Effector memory CD8-positive, alpha-beta T cell (primary cell): ENCODE data around the gene KLHL25.
A peak's percentile ranks its signal among the peaks of the same experiment; 100 is the strongest.

Source experiments
- ATAC-seq: fragments of 150-1000 bp; cut with Tn5 transposase; replicated peaks from 2 replicates; pipeline ENCODE4 v1.10.0; 2021; ENCODE audit warnings: mild to moderate bottlenecking, moderate library complexity
- DNase-seq, 3 experiments: peaks; one replicate each; pipeline ENCODE4 v3.0.0; 2021
- H3K27ac Mint-ChIP-seq, 2 donors: one replicate each; pipeline ENCODE4 v1.8.0; 2022; ENCODE audit warnings: mild to moderate bottlenecking in 2 of 2, mixed read lengths in 2 of 2, moderate library complexity in 2 of 2
- H3K27me3 Mint-ChIP-seq, 2 donors: one replicate each; pipeline ENCODE4 v1.8.0; 2022; ENCODE audit warnings: mixed read lengths in 2 of 2
- H3K36me3 Mint-ChIP-seq: one replicate; pipeline ENCODE4 v1.8.0; 2022; ENCODE audit warnings: mild to moderate bottlenecking, moderate library complexity, mixed read lengths; ENCODE audit not compliant: insufficient read depth
- H3K4me1 Mint-ChIP-seq, 2 donors: one replicate each; pipeline ENCODE4 v1.8.0; 2022; ENCODE audit warnings: low read depth in 2 of 2, mixed read lengths in 2 of 2
- H3K4me3 Mint-ChIP-seq, 2 donors: one replicate each; pipeline ENCODE4 v1.8.0; 2022; ENCODE audit warnings: mild to moderate bottlenecking in 2 of 2, mixed read lengths in 2 of 2, moderate library complexity in 2 of 2
- H3K9me3 Mint-ChIP-seq, 2 donors: one replicate each; pipeline ENCODE4 v1.8.0; 2022; ENCODE audit warnings: mixed read lengths in 2 of 2

KLHL25 gene

DNA sequence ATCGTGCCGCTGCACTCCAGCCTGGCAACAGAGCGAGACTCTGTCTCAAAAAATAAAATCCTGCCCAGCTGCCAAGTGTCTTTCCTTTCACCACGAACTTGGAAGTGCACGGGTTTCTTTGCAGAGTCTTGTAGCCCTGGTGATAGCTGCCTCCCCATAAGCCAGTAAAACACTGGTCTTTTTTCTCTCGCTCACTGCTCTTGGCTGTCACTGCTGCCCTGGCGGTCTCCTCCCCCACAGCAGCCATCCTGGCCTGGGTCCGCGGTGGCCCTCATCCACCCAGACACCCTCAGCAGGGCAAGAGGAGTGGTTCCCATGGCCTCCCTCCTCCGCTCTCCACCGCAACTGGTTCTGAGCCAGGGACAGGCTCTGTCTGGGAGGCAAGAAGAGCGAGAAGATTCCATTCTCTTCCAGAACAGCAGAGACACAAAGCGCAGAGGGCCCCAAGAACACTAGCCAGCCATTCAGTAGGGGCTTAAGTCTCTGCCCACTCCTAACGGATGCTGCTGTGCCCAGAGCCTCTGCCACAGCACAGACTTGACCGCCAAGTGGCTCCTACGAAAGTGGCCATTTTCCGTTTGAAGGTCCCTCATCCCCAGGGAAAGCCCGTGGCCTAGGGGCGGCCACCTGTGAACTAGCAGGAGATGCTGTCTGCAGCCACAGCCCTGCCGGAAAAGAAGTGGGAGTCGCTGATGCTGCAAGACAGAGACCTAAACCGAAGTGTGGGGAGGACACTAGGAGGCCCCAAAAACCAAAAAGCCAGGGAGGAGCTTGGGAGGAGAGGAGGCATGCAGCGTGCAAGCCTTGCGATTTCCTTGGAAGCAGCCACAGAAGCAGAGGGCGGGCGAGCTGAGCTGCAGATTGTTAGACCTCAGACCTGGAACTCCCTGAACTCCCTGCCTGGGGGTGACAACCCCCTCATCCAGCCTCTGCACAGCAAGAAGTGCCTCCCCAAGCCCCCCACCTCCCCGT lies 44.1 kb downstream of the KLHL25 start:
- Mint-ChIP-seq H3K9me3 (no peaks in the 10 kb centered on the region), H3K4me3 (no peak overlapping the region), H3K27me3 (no peaks in the 10 kb centered on the region), H3K27ac (peak overlapping the region; percentile 80 to 92), H3K4me1 (peaks cover 13 to 19% of the 10 kb centered on the region in 2 donors), H3K36me3 (peaks cover 63% of the 10 kb centered on the region)
- DNase-seq (no peak), ATAC-seq (peak; percentile 29)

- Mint-ChIP-seq H3K4me1 (peaks cover 14 to 19% of the 10 kb centered on the region in 2 donors), H3K4me3 (no peak overlapping the region), H3K27me3 (no peaks in the 10 kb centered on the region), H3K36me3 (peaks cover 69% of the 10 kb centered on the region), H3K9me3 (no peaks in the 10 kb centered on the region), H3K27ac (peak overlapping the region; percentile 91 to 92)
- DNase-seq: no peak
- ATAC-seq: no peak
These were observed 45.2 kb downstream of the KLHL25 start for GRCh38 chr15:85749261-85750151.

DNA sequence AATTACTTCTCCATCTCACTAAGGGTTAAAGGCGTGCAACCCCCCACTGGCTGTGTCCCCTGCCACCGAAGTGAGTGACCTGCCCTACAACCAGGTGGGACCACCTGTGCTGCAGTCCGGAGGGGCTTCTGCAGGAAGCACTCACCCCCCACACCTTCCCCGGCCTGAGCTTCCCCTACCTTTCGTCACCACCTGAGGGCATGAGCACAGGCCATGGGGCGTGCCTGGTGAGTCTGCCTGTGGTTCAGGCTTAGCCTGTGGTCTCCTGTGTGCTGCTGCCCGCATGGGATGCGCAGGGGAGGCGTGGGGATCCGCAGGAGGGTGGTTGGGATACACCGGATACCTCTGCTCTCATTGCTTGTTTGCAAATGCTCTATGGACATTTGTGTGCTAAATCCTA lies 46.0 kb downstream of the KLHL25 start:
- peaks cover 73% of the 10 kb centered on the region for H3K36me3 Mint-ChIP-seq
- ATAC-seq (no peak), DNase-seq (no peak)
- H3K27me3 Mint-ChIP-seq: no peaks in the 10 kb centered on the region
- no peak overlapping the region for H3K4me3 Mint-ChIP-seq
- H3K4me1 Mint-ChIP-seq: peaks cover 17% of the 10 kb centered on the region in 2 donors
- peak overlapping the region; percentile 83 to 91 for H3K27ac Mint-ChIP-seq
- no peaks in the 10 kb centered on the region for H3K9me3 Mint-ChIP-seq

DNA sequence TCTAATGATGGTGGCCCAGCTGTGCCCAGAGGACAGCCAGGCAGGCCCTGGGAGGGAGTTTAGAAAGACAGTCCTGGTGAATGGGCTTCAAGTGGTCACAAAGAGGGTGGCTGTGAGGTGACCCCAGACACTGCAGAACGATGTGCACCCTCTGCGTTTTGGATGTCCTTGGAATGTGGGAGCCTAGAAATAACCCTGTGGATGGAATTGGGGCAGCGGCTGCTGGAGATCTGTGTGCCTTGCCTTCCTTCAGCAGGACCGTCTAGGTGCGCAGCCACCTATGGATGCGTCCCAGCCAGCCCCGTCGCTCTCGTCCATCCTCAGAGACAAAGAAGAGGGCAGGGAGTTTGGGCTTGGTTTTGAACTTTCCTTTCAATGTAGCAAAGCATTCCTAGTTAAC lies 46.5 kb downstream of the KLHL25 start:
- H3K36me3 Mint-ChIP-seq: peaks cover 79% of the 10 kb centered on the region
- peak overlapping the region; percentile 83 to 91 for H3K27ac Mint-ChIP-seq

GRCh38 chr15:85746641-85747040 lies 48.1 kb downstream of the KLHL25 start:
- DNase-seq (no peak), ATAC-seq (no peak)
- H3K36me3 Mint-ChIP-seq: peaks cover 86% of the 10 kb centered on the region
- H3K4me3 Mint-ChIP-seq: no peak overlapping the region
- no peaks in the 10 kb centered on the region for H3K27me3 Mint-ChIP-seq
- peak overlapping the region; percentile 8 to 83 for H3K27ac Mint-ChIP-seq
- H3K9me3 Mint-ChIP-seq: no peaks in the 10 kb centered on the region
- H3K4me1 Mint-ChIP-seq: peaks cover 14% of the 10 kb centered on the region in 2 donors

More for the DNA sequence above, 46.5 kb downstream of the KLHL25 start:
- H3K9me3 Mint-ChIP-seq: no peaks in the 10 kb centered on the region
- H3K4me3 Mint-ChIP-seq: no peak overlapping the region
- no peak for DNase-seq
- no peak for ATAC-seq
- H3K27me3 Mint-ChIP-seq: no peaks in the 10 kb centered on the region
- H3K4me1 Mint-ChIP-seq: peaks cover 17 to 19% of the 10 kb centered on the region in 2 donors

DNA sequence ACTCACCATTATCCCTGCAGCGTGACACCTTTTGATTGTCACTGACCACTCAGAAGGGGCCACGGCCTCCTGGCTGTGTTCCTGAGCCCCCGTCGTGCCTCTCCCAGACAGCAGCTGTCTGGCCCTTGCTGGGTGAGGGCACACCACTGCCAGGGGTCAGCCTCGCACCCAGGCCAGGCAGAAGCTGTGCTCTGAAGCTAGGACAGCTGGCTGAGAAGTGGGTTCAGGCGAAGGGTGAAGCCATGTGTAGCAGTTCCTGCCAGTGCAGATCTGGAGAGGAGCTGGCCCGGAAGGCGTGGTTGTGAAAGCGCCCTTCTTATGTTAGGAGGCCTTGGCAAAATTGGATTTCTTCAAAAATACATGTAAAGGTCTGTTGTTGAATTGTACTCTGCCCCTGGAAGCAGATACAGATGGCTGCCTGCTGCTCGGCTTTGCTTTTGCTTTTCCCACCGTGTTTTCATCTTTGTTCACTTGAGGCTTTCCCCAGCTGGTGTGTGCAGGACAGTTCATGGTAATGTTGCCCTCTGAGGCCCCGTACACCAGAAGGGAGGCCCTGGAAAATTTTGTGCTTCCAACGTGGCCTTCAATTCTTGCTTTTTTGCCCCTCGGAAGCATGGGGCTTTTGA lies 49.1 kb downstream of the KLHL25 start:
- no peaks in the 10 kb centered on the region for H3K27me3 Mint-ChIP-seq
- H3K4me3 Mint-ChIP-seq: no peak overlapping the region
- peak overlapping the region; percentile 25 to 32 for H3K27ac Mint-ChIP-seq
- H3K4me1 Mint-ChIP-seq: peaks cover 11% of the 10 kb centered on the region in 2 donors
- ATAC-seq (no peak), DNase-seq (no peak)
- H3K9me3 Mint-ChIP-seq: no peaks in the 10 kb centered on the region
- peaks cover 87% of the 10 kb centered on the region for H3K36me3 Mint-ChIP-seq

GRCh38 chr15:85745023-85745422 lies 49.7 kb downstream of the KLHL25 start:
- peaks cover 7 to 11% of the 10 kb centered on the region in 2 donors for H3K4me1 Mint-ChIP-seq
- H3K9me3 Mint-ChIP-seq: no peaks in the 10 kb centered on the region
- H3K27ac Mint-ChIP-seq: peak overlapping the region in 1 of 2 donors; percentile 65
- peaks cover 88% of the 10 kb centered on the region for H3K36me3 Mint-ChIP-seq
- ATAC-seq (no peak), DNase-seq (no peak)
- H3K4me3 Mint-ChIP-seq: no peak overlapping the region
- no peaks in the 10 kb centered on the region for H3K27me3 Mint-ChIP-seq

DNA sequence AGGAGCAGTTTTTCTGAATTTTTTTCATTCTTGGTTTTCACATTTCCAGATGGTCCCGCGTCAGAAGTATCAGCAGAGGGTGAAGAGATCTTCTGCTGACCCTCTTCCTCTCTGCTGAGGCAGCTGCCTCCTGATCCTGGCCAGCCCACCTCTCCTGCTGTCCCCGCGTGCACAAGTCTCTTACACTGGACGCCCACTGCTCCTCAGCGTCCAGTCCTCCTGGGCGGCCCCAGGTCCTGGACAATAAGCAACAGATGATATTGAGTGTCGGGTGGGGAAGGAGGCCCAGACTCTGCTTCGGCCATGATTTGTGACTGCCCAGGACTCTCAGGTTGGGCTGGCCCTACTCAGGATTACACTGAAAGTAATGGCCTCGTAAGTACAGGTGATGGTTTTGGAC lies 50.1 kb downstream of the KLHL25 start:
- H3K9me3 Mint-ChIP-seq: no peaks in the 10 kb centered on the region
- peak overlapping the region in 1 of 2 donors; percentile 65 for H3K27ac Mint-ChIP-seq
- no peak for DNase-seq
- no peak overlapping the region for H3K4me3 Mint-ChIP-seq
- no peak for ATAC-seq
- H3K4me1 Mint-ChIP-seq: peaks cover 7 to 11% of the 10 kb centered on the region in 2 donors
- peaks cover 92% of the 10 kb centered on the region for H3K36me3 Mint-ChIP-seq
- no peaks in the 10 kb centered on the region for H3K27me3 Mint-ChIP-seq

DNA sequence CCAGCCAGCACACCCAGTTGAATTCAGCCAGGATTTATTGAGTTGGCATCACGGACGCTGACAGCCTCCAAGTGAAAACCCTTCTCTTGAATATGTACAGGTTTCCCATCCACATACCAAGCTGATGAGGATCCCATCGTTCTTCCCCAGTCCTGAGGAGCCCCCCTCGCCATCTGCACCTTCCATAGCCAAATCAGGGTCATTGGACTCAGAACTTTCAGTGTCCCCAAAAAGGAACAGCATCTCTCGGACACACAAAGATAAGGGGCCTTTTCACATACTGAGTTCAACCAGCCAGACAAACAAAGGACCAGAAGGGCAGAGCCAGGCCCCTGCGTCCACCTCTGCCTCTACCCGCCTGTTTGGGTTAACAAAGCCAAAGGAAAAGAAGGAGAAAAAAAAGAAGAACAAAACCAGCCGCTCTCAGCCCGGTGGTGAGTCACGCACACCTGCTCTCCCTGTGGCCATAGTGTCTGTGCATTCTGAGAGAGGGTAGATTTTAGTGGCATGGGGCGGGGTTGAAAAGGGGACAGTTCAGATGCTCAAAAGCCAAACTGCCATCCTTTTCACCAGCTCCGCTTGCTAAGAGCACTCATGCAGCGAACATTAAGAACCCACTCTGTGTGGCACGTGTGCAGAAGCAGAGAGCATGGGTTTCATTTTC lies 51.2 kb downstream of the KLHL25 start:
- peaks cover 4% of the 10 kb centered on the region in 2 donors for H3K4me1 Mint-ChIP-seq
- H3K9me3 Mint-ChIP-seq: no peaks in the 10 kb centered on the region
- ATAC-seq (no peak), DNase-seq (no peak)
- no peak overlapping the region for H3K4me3 Mint-ChIP-seq
- H3K27ac Mint-ChIP-seq: no peak overlapping the region
- H3K27me3 Mint-ChIP-seq: no peaks in the 10 kb centered on the region
- H3K36me3 Mint-ChIP-seq: peaks cover 94% of the 10 kb centered on the region

- Mint-ChIP-seq H3K27ac (peak overlapping the region; percentile 55 to 78), H3K27me3 (no peaks in the 10 kb centered on the region), H3K9me3 (no peaks in the 10 kb centered on the region), H3K4me3 (no peak overlapping the region), H3K36me3 (peaks cover 96% of the 10 kb centered on the region), H3K4me1 (peaks cover 4% of the 10 kb centered on the region in 2 donors)
- DNase-seq (no peak), ATAC-seq (no peak)
These were observed 52.4 kb downstream of the KLHL25 start for GRCh38 chr15:85742186-85742821.

- Mint-ChIP-seq H3K36me3 (peaks cover 96% of the 10 kb centered on the region), H3K27ac (peak overlapping the region; percentile 55 to 78)
- ATAC-seq: no peak
These were observed 53.1 kb downstream of the KLHL25 start for GRCh38 chr15:85741662-85742061.

DNA sequence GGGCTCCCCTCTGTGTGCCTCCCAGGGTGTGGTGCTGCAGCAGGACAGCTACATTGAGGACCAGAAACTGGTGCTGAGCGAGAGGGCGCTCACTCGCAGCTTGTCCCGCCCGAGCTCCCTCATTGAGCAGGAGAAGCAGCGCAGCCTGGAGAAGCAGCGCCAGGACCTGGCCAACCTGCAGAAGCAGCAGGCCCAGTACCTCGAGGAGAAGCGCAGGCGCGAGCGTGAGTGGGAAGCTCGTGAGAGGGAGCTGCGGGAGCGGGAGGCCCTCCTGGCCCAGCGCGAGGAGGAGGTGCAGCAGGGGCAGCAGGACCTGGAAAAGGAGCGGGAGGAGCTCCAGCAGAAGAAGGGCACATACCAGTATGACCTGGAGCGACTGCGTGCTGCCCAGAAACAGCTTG lies 53.7 kb downstream of the KLHL25 start:
- no peak overlapping the region for H3K4me3 Mint-ChIP-seq
- H3K4me1 Mint-ChIP-seq: peaks cover 4% of the 10 kb centered on the region in 2 donors
- no peaks in the 10 kb centered on the region for H3K9me3 Mint-ChIP-seq
- peaks cover 96% of the 10 kb centered on the region for H3K36me3 Mint-ChIP-seq
- no peaks in the 10 kb centered on the region for H3K27me3 Mint-ChIP-seq
- DNase-seq: no peak
- peak overlapping the region in 1 of 2 donors; percentile 51 for H3K27ac Mint-ChIP-seq
- no peak for ATAC-seq

More at GRCh38 chr15:85741662-85742061, 53.1 kb downstream of the KLHL25 start:
- Mint-ChIP-seq H3K4me3 (no peak overlapping the region), H3K9me3 (no peaks in the 10 kb centered on the region), H3K4me1 (peaks cover 4% of the 10 kb centered on the region in 2 donors), H3K27me3 (no peaks in the 10 kb centered on the region)
- DNase-seq: no peak
